SU-DHL-6 (cell line): ENCODE results near the gene GH2.

Experiments used
- EZH2phosphoT487 ChIP-seq: fragments of 200-600 bp; sonication (generic), shearing (Covaris generic); conservative IDR thresholded peaks from 2 replicates; pipeline ENCODE4 v1.6.1; 2018; ENCODE audit warnings: mild to moderate bottlenecking, antibody characterized with exemption, low read length, moderate library complexity, mixed read lengths
- TF ChIP-seq, protein P1 (sequence below): fragments of 200-600 bp; sonication (generic); IDR thresholded peaks from one replicate; pipeline ENCODE4 v1.5.1; 2017; ENCODE audit warnings: antibody characterized with exemption, mild to moderate bottlenecking, low read length, moderate library complexity; ENCODE audit not compliant: insufficient read depth, poor library complexity, severe bottlenecking

DNA sequence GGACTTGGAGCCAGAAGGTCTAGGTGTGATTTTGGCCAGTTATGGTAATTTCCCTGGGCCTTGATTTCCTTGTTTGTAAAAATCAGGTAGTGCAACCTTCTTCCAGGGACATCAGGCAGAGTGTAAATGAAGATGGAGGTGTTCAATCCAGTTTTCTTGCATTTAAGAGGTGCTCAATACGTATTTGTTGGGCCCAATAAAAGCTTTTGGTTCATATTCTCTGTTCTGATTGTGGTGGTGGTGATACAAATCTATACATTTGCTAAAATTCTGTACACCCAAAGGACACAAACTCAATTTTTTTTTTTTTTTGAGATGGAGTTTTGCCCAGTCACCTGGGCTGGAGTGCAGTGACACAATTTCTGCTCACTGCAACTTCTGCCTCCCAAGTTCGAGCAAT, 44.4 kb upstream of the GH2 start:
- TF ChIP-seq, protein P1, sequence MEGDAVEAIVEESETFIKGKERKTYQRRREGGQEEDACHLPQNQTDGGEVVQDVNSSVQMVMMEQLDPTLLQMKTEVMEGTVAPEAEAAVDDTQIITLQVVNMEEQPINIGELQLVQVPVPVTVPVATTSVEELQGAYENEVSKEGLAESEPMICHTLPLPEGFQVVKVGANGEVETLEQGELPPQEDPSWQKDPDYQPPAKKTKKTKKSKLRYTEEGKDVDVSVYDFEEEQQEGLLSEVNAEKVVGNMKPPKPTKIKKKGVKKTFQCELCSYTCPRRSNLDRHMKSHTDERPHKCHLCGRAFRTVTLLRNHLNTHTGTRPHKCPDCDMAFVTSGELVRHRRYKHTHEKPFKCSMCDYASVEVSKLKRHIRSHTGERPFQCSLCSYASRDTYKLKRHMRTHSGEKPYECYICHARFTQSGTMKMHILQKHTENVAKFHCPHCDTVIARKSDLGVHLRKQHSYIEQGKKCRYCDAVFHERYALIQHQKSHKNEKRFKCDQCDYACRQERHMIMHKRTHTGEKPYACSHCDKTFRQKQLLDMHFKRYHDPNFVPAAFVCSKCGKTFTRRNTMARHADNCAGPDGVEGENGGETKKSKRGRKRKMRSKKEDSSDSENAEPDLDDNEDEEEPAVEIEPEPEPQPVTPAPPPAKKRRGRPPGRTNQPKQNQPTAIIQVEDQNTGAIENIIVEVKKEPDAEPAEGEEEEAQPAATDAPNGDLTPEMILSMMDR, result no peak
- no peak for TF ChIP-seq EZH2phosphoT487
